Thyroid gland (tissue), 4 donors: ENCODE measurements around the gene XKR3.

Experiments
- CTCF ChIP-seq, 6 experiments: fragments of 200-600 bp in 3 of 6; fragments of 450-650 bp in 3 of 6; sonication (generic) in 3 of 6; IDR thresholded peaks; one replicate each; pipeline ENCODE4 v1.5.1; 2016 to 2019; ENCODE audit warnings: antibody characterized with exemption in 6 of 6, mild to moderate bottlenecking in 2 of 6, inconsistent platforms in 1 of 6, moderate library complexity in 1 of 6
- POLR2A ChIP-seq, 2 donors: fragments of 450-650 bp; IDR thresholded peaks; one replicate each; pipeline ENCODE4 v1.6.1; 2017; ENCODE audit warnings: antibody characterized with exemption in 2 of 2, mild to moderate bottlenecking in 2 of 2, moderate library complexity in 1 of 2

GRCh38 chr22:16783453-16783852, 41.8 kb downstream of the XKR3 start:
- TF ChIP-seq CTCF (IDR thresholded peaks at IDR 0.05) (no peak), POLR2A (IDR thresholded peaks at IDR 0.05) (no peak)
